K562 (cell line): ENCODE measurements around the gene PPP1R14D. TPM values are rescaled to one million over a fixed set of nuclear protein-coding genes. Genes with fewer than 3 reads are reported as not detected.

ENCODE experiments used
- ATAC-seq: fragments of 200-7000 bp; cut with Tn5 transposase; 3 replicates; pipeline ENCODE4 v1.9.1; 2020; ENCODE audit warnings: moderate library complexity
- BruUV-seq: library from RNA; stranded (reverse); fragments of 400-500 nt; replicated peaks from 2 replicates; lab custom pipeline; 2021; lab: Mats Ljungman, UMichigan
- CTCF ChIA-PET: fragments of 300-600 bp; formaldehyde crosslinking; extraction: SDS; loops from one replicate; lab custom pipeline; 2021; ENCODE audit warnings: low intra/inter-chr PET ratio; lab: Yijun Ruan, JAX
- POLR2A ChIA-PET: fragments of 300-600, 350-650 bp; sonication (Branson Sonifier 250); formaldehyde crosslinking; extraction: SDS; loops from one replicate; lab custom pipeline; 2021; ENCODE audit warnings: antibody characterized with exemption, inconsistent platforms; lab: Yijun Ruan, JAX
- DNase-seq, 4 experiments: peaks; one replicate each; pipeline versions ENCODE4 v3.0.0 to v3.0.0-alpha.2; 2011 to 2018; ENCODE audit warnings: low spot score in 3 of 4, mixed read lengths in 3 of 4; ENCODE audit errors: extremely low read depth in 1 of 4
- FAIRE-seq: peaks from 2 replicates; lab custom pipeline; 2011; peaks lifted over from hg19 to GRCh38; lab: Jason Lieb, UNC
- H2AFZ ChIP-seq: 2 replicates; pipeline ENCODE4 v1.6.0; 2011; ENCODE audit warnings: low read depth, low read length, control low read depth, inconsistent platforms
- H3K27ac ChIP-seq: fragments of 200-600 bp; 3 replicates; pipeline ENCODE4 v1.8.0; 2011; ENCODE audit warnings: low read depth, mild to moderate bottlenecking, control low read depth, inconsistent platforms, low read length, moderate library complexity, mixed read lengths; ENCODE audit errors: extremely low read depth
- H3K27me3 ChIP-seq, 2 experiments: fragments of 300-600 bp in 1 of 2; 2 replicates in 1 of 2; 3 replicates in 1 of 2; pipeline versions ENCODE4 v1.6.0 to v1.8.0; 2011; ENCODE audit warnings: inconsistent platforms in 2 of 2, low read length in 2 of 2, mild to moderate bottlenecking in 1 of 2, mixed read lengths in 1 of 2, moderate library complexity in 1 of 2; ENCODE audit not compliant: control insufficient read depth in 2 of 2, insufficient read depth in 2 of 2
- H3K36me3 ChIP-seq: fragments of 300-600 bp; 3 replicates; pipeline ENCODE4 v1.8.0; 2011; ENCODE audit warnings: mild to moderate bottlenecking, low read length, inconsistent platforms; ENCODE audit not compliant: control insufficient read depth, insufficient read depth
- H3K4me1 ChIP-seq, 2 experiments: fragments of 200-600 bp in 1 of 2; replicated peaks in 1 of 2; 2 replicates in 1 of 2; 3 replicates in 1 of 2; pipeline versions ENCODE4 v1.5.1 to v1.8.0; 2011; ENCODE audit warnings: inconsistent platforms in 2 of 2, low read length in 2 of 2, mild to moderate bottlenecking in 1 of 2, mixed read lengths in 1 of 2, moderate library complexity in 1 of 2; ENCODE audit not compliant: control insufficient read depth in 2 of 2, insufficient read depth in 2 of 2
- H3K4me2 ChIP-seq: 2 replicates; pipeline ENCODE4 v1.6.1; 2011; ENCODE audit warnings: low read length, control low read depth, inconsistent platforms, mixed read lengths; ENCODE audit not compliant: insufficient read depth
- H3K4me3 ChIP-seq: fragments of 200-600 bp; sonication (generic), shearing (Covaris generic); 2 replicates; pipeline ENCODE4 v1.5.1; 2016; ENCODE audit warnings: control low read depth, inconsistent platforms
- H3K79me2 ChIP-seq: fragments of 200-600 bp; 3 replicates; pipeline ENCODE4 v1.8.0; 2011; ENCODE audit warnings: low read length, inconsistent platforms; ENCODE audit not compliant: control insufficient read depth, insufficient read depth
- H3K9ac ChIP-seq, 2 experiments: 2 replicates each; pipeline versions ENCODE4 v1.6.0 to v1.6.1; 2011; ENCODE audit warnings: low read depth in 2 of 2, low read length in 2 of 2, control low read depth in 1 of 2, inconsistent platforms in 1 of 2, mild to moderate bottlenecking in 1 of 2, mixed read lengths in 1 of 2; ENCODE audit not compliant: insufficient read depth in 1 of 2
- H3K9me1 ChIP-seq: one replicate; pipeline ENCODE4 v1.6.0; 2011; ENCODE audit warnings: inconsistent platforms, mild to moderate bottlenecking, low read length, moderate library complexity; ENCODE audit not compliant: control insufficient read depth, insufficient read depth
- H3K9me3 ChIP-seq: replicated peaks from 2 replicates; pipeline ENCODE4 v1.5.1; 2011; ENCODE audit warnings: low read depth, low read length, inconsistent platforms; ENCODE audit not compliant: control insufficient read depth, insufficient read depth
- H4K20me1 ChIP-seq: replicated peaks from 2 replicates; pipeline ENCODE4 v1.6.1; 2011; ENCODE audit warnings: low read length, inconsistent platforms, mixed read lengths; ENCODE audit not compliant: control insufficient read depth, insufficient read depth
- ATF3 ChIP-seq, 2 experiments: fragments of 450-650 bp in 1 of 2; sonication (generic) in 1 of 2; formaldehyde crosslinking in 1 of 2; IDR thresholded peaks in 1 of 2; conservative IDR thresholded peaks in 1 of 2; 2 replicates each; pipeline versions ENCODE4 v1.6.1 to v1.8.1; 2016 to 2023; ENCODE audit warnings: mild to moderate bottlenecking in 2 of 2, moderate library complexity in 2 of 2, inconsistent platforms in 1 of 2, missing genetic modification reagents in 1 of 2
- CREM ChIP-seq: IDR thresholded peaks from 2 replicates; pipeline ENCODE4 v1.6.1; 2014; ENCODE audit warnings: antibody characterized with exemption, low read depth
- FOSL1 ChIP-seq: fragments of 200-800 bp; sonication (Bioruptor generic); conservative IDR thresholded peaks from 2 replicates; pipeline ENCODE4 v1.6.1; 2016; ENCODE audit warnings: missing genetic modification characterization, missing compliant biosample characterization
- FOXA3 ChIP-seq, 2 experiments: fragments of 450-650 bp in 1 of 2; sonication (generic) in 1 of 2; formaldehyde crosslinking; IDR thresholded peaks in 1 of 2; conservative IDR thresholded peaks in 1 of 2; 2 replicates each; pipeline versions ENCODE4 v1.4.0 to v1.8.0; 2020 to 2022; ENCODE audit warnings: mild to moderate bottlenecking in 2 of 2, missing genetic modification reagents in 1 of 2
- JUND ChIP-seq, 2 experiments: IDR thresholded peaks; 2 replicates in 1 of 2; 3 replicates in 1 of 2; pipeline ENCODE4 v1.6.1; 2011; ENCODE audit warnings: borderline replicate concordance in 2 of 2, low read depth in 2 of 2, low read length in 2 of 2, improper control_type of control experiment in 1 of 2, missing biosample characterization in 1 of 2, missing genetic modification characterization in 1 of 2, missing genetic modification reagents in 1 of 2
- LCOR ChIP-seq: sonication (generic); formaldehyde crosslinking; IDR thresholded peaks from 2 replicates; pipeline ENCODE4 v1.8.0; 2022; ENCODE audit warnings: mild to moderate bottlenecking, missing genetic modification reagents
- MAFF ChIP-seq: IDR thresholded peaks from 2 replicates; pipeline ENCODE4 v1.6.1; 2012; ENCODE audit warnings: low read length, improper control_type of control experiment
- MAFG ChIP-seq: fragments of 450-650 bp; conservative IDR thresholded peaks from 2 replicates; pipeline ENCODE4 v1.6.1; 2016; ENCODE audit warnings: missing genetic modification characterization, missing compliant biosample characterization
- MAFK ChIP-seq: IDR thresholded peaks from 2 replicates; pipeline ENCODE4 v1.6.1; 2011; ENCODE audit warnings: low read length, improper control_type of control experiment
- NFE2L1 ChIP-seq: fragments of 450-650 bp; IDR thresholded peaks from 2 replicates; pipeline ENCODE4 v1.6.1; 2016; ENCODE audit warnings: missing genetic modification characterization, low read depth, mild to moderate bottlenecking, missing compliant biosample characterization, moderate library complexity, borderline replicate concordance
- SNRNP70 ChIP-seq: fragments of 200-400 bp; formaldehyde crosslinking; optimal IDR thresholded peaks from 2 replicates; pipeline ENCODE3; 2017; ENCODE audit warnings: low read depth, low read length
- TCFL5 ChIP-seq: fragments of 250-450 bp; sonication (Bioruptor Pico); conservative IDR thresholded peaks from 2 replicates; pipeline ENCODE4 v1.6.1; 2021; ENCODE audit warnings: mild to moderate bottlenecking, moderate library complexity, matching md5 sums
- THRAP3 ChIP-seq: fragments of 450-650 bp; IDR thresholded peaks from 2 replicates; pipeline ENCODE4 v1.6.1; 2016; ENCODE audit warnings: mild to moderate bottlenecking, inconsistent platforms, borderline replicate concordance
- ZBTB33 ChIP-seq: sonication (generic); formaldehyde crosslinking; IDR thresholded peaks from 2 replicates; pipeline ENCODE4 v1.8.1; 2023; ENCODE audit warnings: mild to moderate bottlenecking, missing genetic modification reagents
- ZNF3 ChIP-seq: fragments of 250-450 bp; sonication (Bioruptor Pico); IDR thresholded peaks from 2 replicates; pipeline ENCODE4 v1.5.0; 2021; ENCODE audit warnings: mild to moderate bottlenecking, moderate library complexity
- ZNF316 ChIP-seq: fragments of 450-650 bp; IDR thresholded peaks from 2 replicates; pipeline ENCODE4 v1.6.1; 2016
- WGBS: fragments of 100-300 bp; shearing (Covaris generic); methylation state at CpG from one replicate; pipeline ENCODE4 v1.1.6; 2016; ENCODE audit warnings: low coverage, mixed read lengths; ENCODE audit not compliant: insufficient coverage; ENCODE audit errors: missing lambda C conversion rate; 5-methylcytosine and 5-hydroxymethylcytosine counted together
- in situ Hi-C: fragments of 300-500 bp; cut with MboI; formaldehyde crosslinking; loops from 4 replicates; pipeline ENCODE4 v1.15.0; 2018; ENCODE audit warnings: inconsistent platforms, mixed read lengths
- intact Hi-C: fragments of 100-400 bp; cut with micrococcal nuclease; formaldehyde crosslinking; loops from 2 replicates; pipeline ENCODE4 v1.14.2; 2022
- polyA plus RNA-seq, 8 experiments: library from polyadenylated mRNA; depleted of rRNA in 4 of 8; stranded (reverse) in 5 of 8; unstranded in 3 of 8; fragments of >200 nt; fragmentation: Nextera tagmentation in 2 of 8; fragmentation: Illumina TruSeq in 1 of 8; extraction: Ambion mirVana in 2 of 8; extraction: Trizol in 1 of 8; gene quantifications; 2 replicates each; pipeline versions ENCODE4 v1.2.1 to v1.2.3, GENCODE V29; 2011 to 2014; ENCODE audit warnings: inconsistent platforms in 1 of 8, missing spikeins in 1 of 8
- total RNA-seq, 7 experiments: library from RNA; depleted of rRNA in 6 of 7; stranded (reverse); fragments of >200 nt in 6 of 7; fragmentation: Illumina TruSeq in 2 of 7; extraction: Trizol in 2 of 7; gene quantifications; 2 replicates each; pipeline versions ENCODE4 v1.2.1 to v1.2.3, GENCODE V29; 2011 to 2021; ENCODE audit warnings: low replicate concordance in 1 of 7
- TF ChIP-seq, protein P1 (sequence below): fragments of 450-650 bp; IDR thresholded peaks from 2 replicates; pipeline ENCODE4 v1.6.1; 2017; ENCODE audit warnings: mild to moderate bottlenecking, moderate library complexity

PPP1R14D gene
- total and polyA plus RNA-seq, 9 of the 15 experiments (the other 6 are each of a cell fraction or from before 2014, with no cell fraction given), result 0.11 to 0.18 TPM; not detected in 7

DNA sequence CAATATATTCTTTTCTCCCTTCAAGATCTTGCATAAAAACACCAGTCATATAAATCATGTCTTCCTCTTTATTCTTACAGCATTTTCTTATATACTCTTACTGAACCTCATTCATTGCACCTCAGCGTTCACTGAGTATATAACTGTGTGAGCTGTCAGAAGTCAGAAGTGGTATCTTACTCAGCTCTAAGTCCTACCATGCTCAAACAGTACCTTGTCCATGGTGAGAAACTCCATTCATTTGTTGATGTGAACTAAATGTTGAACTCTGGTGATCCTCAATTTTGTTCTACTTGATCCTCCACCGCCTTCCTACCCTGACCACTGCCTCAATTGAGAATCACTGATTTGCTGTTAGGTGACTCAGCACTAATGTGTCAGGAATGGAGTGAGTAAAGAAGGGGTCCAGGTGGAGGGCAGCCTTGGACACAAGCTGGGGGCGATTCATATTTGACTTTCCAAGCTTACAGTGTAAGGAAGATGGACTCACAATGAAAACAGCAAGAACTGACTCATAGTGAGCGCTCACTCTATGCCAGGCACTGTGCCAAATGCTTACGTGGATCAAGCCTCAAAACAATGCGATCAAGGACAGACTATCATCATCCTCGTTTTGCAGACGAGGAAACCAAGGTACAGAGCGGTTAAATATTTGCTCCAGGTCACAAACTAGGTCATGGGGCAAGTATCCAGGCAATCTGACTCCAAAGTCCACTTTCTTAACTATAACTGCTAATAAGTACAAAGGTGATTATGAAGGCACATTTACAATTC, 35.1 kb downstream of the PPP1R14D start:
- peaks cover 8 to 11% of the 10 kb centered on the region in 2 experiments; a peak in 4 of 5 replicates for H3K4me1 ChIP-seq
- DNase-seq, result no peak
- no TSS peak for BruUV-seq
- no peak overlapping the region for H3K27ac ChIP-seq
- in situ Hi-C loops, result no loop called here
- POLR2A ChIA-PET, result interaction anchor here (0.6 kb wide), 2 partner anchors 8 kb away, joined by 3 read pairs; no protein-coding TSS in a partner anchor
- FAIRE-seq, result peak; percentile 48
- 37% methylated on average over 9 of the region's 9 CpGs for WGBS
- intact Hi-C loops, result no loop called here
- H3K36me3 ChIP-seq, result peaks cover 13% of the 10 kb centered on the region; the same call in 2 of the 3 replicates
- no peak overlapping the region for H3K4me3 ChIP-seq
- no peak overlapping the region for H3K4me2 ChIP-seq
- no peak overlapping the region for H2AFZ ChIP-seq
- no peaks in the 10 kb centered on the region for H3K9me3 ChIP-seq
- H3K9ac ChIP-seq, result no peak overlapping the region
- no peak for ATAC-seq
- H3K79me2 ChIP-seq, result peaks cover 12% of the 10 kb centered on the region
- CTCF ChIA-PET, result no interaction called here
- no peaks in the 10 kb centered on the region for H3K27me3 ChIP-seq
- no peaks in the 10 kb centered on the region for H3K9me1 ChIP-seq
- H4K20me1 ChIP-seq, result no peaks in the 10 kb centered on the region
- TF ChIP-seq ZNF316, result peak; percentile 79
- no peak for TF ChIP-seq ZNF3 (CRISPR knock-in tag)
- TF ChIP-seq, protein P1, sequence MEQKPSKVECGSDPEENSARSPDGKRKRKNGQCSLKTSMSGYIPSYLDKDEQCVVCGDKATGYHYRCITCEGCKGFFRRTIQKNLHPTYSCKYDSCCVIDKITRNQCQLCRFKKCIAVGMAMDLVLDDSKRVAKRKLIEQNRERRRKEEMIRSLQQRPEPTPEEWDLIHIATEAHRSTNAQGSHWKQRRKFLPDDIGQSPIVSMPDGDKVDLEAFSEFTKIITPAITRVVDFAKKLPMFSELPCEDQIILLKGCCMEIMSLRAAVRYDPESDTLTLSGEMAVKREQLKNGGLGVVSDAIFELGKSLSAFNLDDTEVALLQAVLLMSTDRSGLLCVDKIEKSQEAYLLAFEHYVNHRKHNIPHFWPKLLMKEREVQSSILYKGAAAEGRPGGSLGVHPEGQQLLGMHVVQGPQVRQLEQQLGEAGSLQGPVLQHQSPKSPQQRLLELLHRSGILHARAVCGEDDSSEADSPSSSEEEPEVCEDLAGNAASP, result no peak
- TF ChIP-seq TCFL5, result no peak
- TF ChIP-seq ATF3 (IDR thresholded peaks at IDR 0.05), result peak; percentile 22; the same call in 1 of the 2 replicates
- TF ChIP-seq ATF3 (CRISPR knock-in tag; conservative IDR thresholded peaks at IDR 0.05), result no peak
- TF ChIP-seq MAFK, result peak; percentile 51
- TF ChIP-seq SNRNP70, result no peak
- no peak for TF ChIP-seq JUND (IDR thresholded peaks at IDR 0.05; ENCODE audit: borderline replicate concordance, low read depth, low read length)
- TF ChIP-seq JUND (tag; IDR thresholded peaks at IDR 0.05; ENCODE audit: borderline replicate concordance, low read depth, low read length), result 0 out of 3 replicates have a peak, but pooled peaks have one; percentile 13
- no peak for TF ChIP-seq FOXA3 (CRISPR knock-in tag; conservative IDR thresholded peaks at IDR 0.05 in 1 of 2, IDR thresholded peaks at IDR 0.05 in 1 of 2)
- peak; percentile 70; the same call in 1 of the 2 replicates for TF ChIP-seq MAFF
- TF ChIP-seq ZBTB33 (CRISPR knock-in tag), result no peak
- peak; percentile 55; the same call in 1 of the 2 replicates for TF ChIP-seq CREM
- TF ChIP-seq MAFG (tag), result peak; percentile 78
- TF ChIP-seq THRAP3, result no peak
- 0 out of 2 replicates have a peak, but pooled peaks have one; percentile 25 for TF ChIP-seq FOSL1 (tag)
- TF ChIP-seq LCOR, result no peak
- TF ChIP-seq NFE2L1 (tag), result peak; percentile 48; the same call in 1 of the 2 replicates
